ENCODE results near the gene LRRC7.

LRRC7 gene

GRCh38 chr1:69787151-69787550 lies 219.4 kb downstream of the LRRC7 start:
- H3K4me3 ChIP-seq (ENCODE audit: low read length), result no peak overlapping the region
- no peaks in the 10 kb centered on the region for H3K9me3 ChIP-seq (replicated peaks; ENCODE audit: low read length)
- no peaks in the 10 kb centered on the region for H3K27me3 ChIP-seq (ENCODE audit: control insufficient read depth, insufficient read depth, low read length)
- no peak overlapping the region for H3K4me2 ChIP-seq (ENCODE audit: low read length)
- H3K9ac ChIP-seq (ENCODE audit: low read depth, low read length), result no peak overlapping the region
- H3K36me3 ChIP-seq (ENCODE audit: insufficient read depth, low read length), result no peaks in the 10 kb centered on the region
- H3K4me1 ChIP-seq (ENCODE audit: control insufficient read depth, insufficient read depth, low read length), result peaks cover 8% of the 10 kb centered on the region

- Histone ChIP-seq H3K4me2 (ENCODE audit: low read length) (no peak overlapping the region), H3K36me3 (ENCODE audit: insufficient read depth, low read length) (no peaks in the 10 kb centered on the region), H3K4me1 (ENCODE audit: control insufficient read depth, insufficient read depth, low read length) (peaks cover 8% of the 10 kb centered on the region), H3K9ac (ENCODE audit: low read depth, low read length) (no peak overlapping the region), H3K27me3 (ENCODE audit: control insufficient read depth, insufficient read depth, low read length) (no peaks in the 10 kb centered on the region), H3K9me3 (replicated peaks; ENCODE audit: low read length) (no peaks in the 10 kb centered on the region), H3K4me3 (ENCODE audit: low read length) (no peak overlapping the region)
Measured at GRCh38 chr1:69791311-69791710, 223.6 kb downstream of the LRRC7 start.

GRCh38 chr1:69794831-69795230 lies 227.1 kb downstream of the LRRC7 start:
- Histone ChIP-seq H3K9me3 (replicated peaks; ENCODE audit: low read length) (no peaks in the 10 kb centered on the region), H3K27me3 (ENCODE audit: control insufficient read depth, insufficient read depth, low read length) (no peaks in the 10 kb centered on the region), H3K4me2 (ENCODE audit: low read length) (no peak overlapping the region), H3K4me3 (ENCODE audit: low read length) (no peak overlapping the region), H3K4me1 (ENCODE audit: control insufficient read depth, insufficient read depth, low read length) (peaks cover 8% of the 10 kb centered on the region), H3K36me3 (ENCODE audit: insufficient read depth, low read length) (no peaks in the 10 kb centered on the region), H3K9ac (ENCODE audit: low read depth, low read length) (no peak overlapping the region)

GRCh38 chr1:69814926-69815325 lies 247.2 kb downstream of the LRRC7 start:
- H3K4me1 ChIP-seq (ENCODE audit: control insufficient read depth, insufficient read depth, low read length), result no peaks in the 10 kb centered on the region

GRCh38 chr1:69824932-69825331 lies 257.2 kb downstream of the LRRC7 start:
- Histone ChIP-seq H3K9ac (ENCODE audit: low read depth, low read length) (no peak overlapping the region), H3K36me3 (ENCODE audit: insufficient read depth, low read length) (no peaks in the 10 kb centered on the region), H3K4me1 (ENCODE audit: control insufficient read depth, insufficient read depth, low read length) (no peaks in the 10 kb centered on the region), H3K4me2 (ENCODE audit: low read length) (no peak overlapping the region), H3K9me3 (replicated peaks; ENCODE audit: low read length) (no peaks in the 10 kb centered on the region), H3K27me3 (ENCODE audit: control insufficient read depth, insufficient read depth, low read length) (no peaks in the 10 kb centered on the region), H3K4me3 (ENCODE audit: low read length) (no peak overlapping the region)

More at GRCh38 chr1:69814926-69815325, 247.2 kb downstream of the LRRC7 start:
- no peak overlapping the region for H3K4me2 ChIP-seq (ENCODE audit: low read length)
- no peaks in the 10 kb centered on the region for H3K36me3 ChIP-seq (ENCODE audit: insufficient read depth, low read length)
- no peaks in the 10 kb centered on the region for H3K9me3 ChIP-seq (replicated peaks; ENCODE audit: low read length)
- no peak overlapping the region for H3K9ac ChIP-seq (ENCODE audit: low read depth, low read length)
- no peak overlapping the region for H3K4me3 ChIP-seq (ENCODE audit: low read length)
- H3K27me3 ChIP-seq (ENCODE audit: control insufficient read depth, insufficient read depth, low read length), result no peaks in the 10 kb centered on the region

- no peaks in the 10 kb centered on the region for H3K36me3 ChIP-seq (ENCODE audit: insufficient read depth, low read length)
- H3K4me3 ChIP-seq (ENCODE audit: low read length), result no peak overlapping the region
- H3K27me3 ChIP-seq (ENCODE audit: control insufficient read depth, insufficient read depth, low read length), result no peaks in the 10 kb centered on the region
- H3K4me1 ChIP-seq (ENCODE audit: control insufficient read depth, insufficient read depth, low read length), result no peaks in the 10 kb centered on the region
- H3K9ac ChIP-seq (ENCODE audit: low read depth, low read length), result no peak overlapping the region
- H3K9me3 ChIP-seq (replicated peaks; ENCODE audit: low read length), result no peaks in the 10 kb centered on the region
- no peak overlapping the region for H3K4me2 ChIP-seq (ENCODE audit: low read length)
Measured at GRCh38 chr1:69827732-69828131, 260.0 kb downstream of the LRRC7 start.

- Histone ChIP-seq H3K4me1 (ENCODE audit: control insufficient read depth, insufficient read depth, low read length) (no peaks in the 10 kb centered on the region), H3K4me3 (ENCODE audit: low read length) (no peak overlapping the region), H3K4me2 (ENCODE audit: low read length) (no peak overlapping the region), H3K36me3 (ENCODE audit: insufficient read depth, low read length) (no peaks in the 10 kb centered on the region), H3K9me3 (replicated peaks; ENCODE audit: low read length) (no peaks in the 10 kb centered on the region), H3K9ac (ENCODE audit: low read depth, low read length) (no peak overlapping the region), H3K27me3 (ENCODE audit: control insufficient read depth, insufficient read depth, low read length) (no peaks in the 10 kb centered on the region)
Measured at GRCh38 chr1:69833536-69833935, 265.8 kb downstream of the LRRC7 start.

GRCh38 chr1:69834336-69834735 lies 266.6 kb downstream of the LRRC7 start:
- no peak overlapping the region for H3K4me2 ChIP-seq (ENCODE audit: low read length)
- no peak overlapping the region for H3K9ac ChIP-seq (ENCODE audit: low read depth, low read length)
- no peaks in the 10 kb centered on the region for H3K9me3 ChIP-seq (replicated peaks; ENCODE audit: low read length)
- H3K4me3 ChIP-seq (ENCODE audit: low read length), result no peak overlapping the region
- no peaks in the 10 kb centered on the region for H3K27me3 ChIP-seq (ENCODE audit: control insufficient read depth, insufficient read depth, low read length)
- H3K36me3 ChIP-seq (ENCODE audit: insufficient read depth, low read length), result no peaks in the 10 kb centered on the region
- no peaks in the 10 kb centered on the region for H3K4me1 ChIP-seq (ENCODE audit: control insufficient read depth, insufficient read depth, low read length)

- Histone ChIP-seq H3K36me3 (ENCODE audit: insufficient read depth, low read length) (no peaks in the 10 kb centered on the region), H3K4me1 (ENCODE audit: control insufficient read depth, insufficient read depth, low read length) (no peaks in the 10 kb centered on the region), H3K9me3 (replicated peaks; ENCODE audit: low read length) (no peaks in the 10 kb centered on the region), H3K4me2 (ENCODE audit: low read length) (no peak overlapping the region), H3K9ac (ENCODE audit: low read depth, low read length) (no peak overlapping the region), H3K4me3 (ENCODE audit: low read length) (no peak overlapping the region), H3K27me3 (ENCODE audit: control insufficient read depth, insufficient read depth, low read length) (no peaks in the 10 kb centered on the region)
Measured at GRCh38 chr1:69835955-69836354, 268.2 kb downstream of the LRRC7 start.

GRCh38 chr1:69836971-69837636 lies 269.4 kb downstream of the LRRC7 start:
- no peak overlapping the region for H3K4me2 ChIP-seq (ENCODE audit: low read length)
- H3K9ac ChIP-seq (ENCODE audit: low read depth, low read length), result no peak overlapping the region
- H3K36me3 ChIP-seq (ENCODE audit: insufficient read depth, low read length), result no peaks in the 10 kb centered on the region
- H3K4me1 ChIP-seq (ENCODE audit: control insufficient read depth, insufficient read depth, low read length), result no peaks in the 10 kb centered on the region
- no peaks in the 10 kb centered on the region for H3K9me3 ChIP-seq (replicated peaks; ENCODE audit: low read length)
- H3K4me3 ChIP-seq (ENCODE audit: low read length), result no peak overlapping the region
- H3K27me3 ChIP-seq (ENCODE audit: control insufficient read depth, insufficient read depth, low read length), result no peaks in the 10 kb centered on the region

- Histone ChIP-seq H3K4me3 (ENCODE audit: low read length) (no peak overlapping the region), H3K4me2 (ENCODE audit: low read length) (no peak overlapping the region), H3K4me1 (ENCODE audit: control insufficient read depth, insufficient read depth, low read length) (no peaks in the 10 kb centered on the region), H3K36me3 (ENCODE audit: insufficient read depth, low read length) (no peaks in the 10 kb centered on the region), H3K9ac (ENCODE audit: low read depth, low read length) (no peak overlapping the region), H3K9me3 (replicated peaks; ENCODE audit: low read length) (no peaks in the 10 kb centered on the region), H3K27me3 (ENCODE audit: control insufficient read depth, insufficient read depth, low read length) (no peaks in the 10 kb centered on the region)
Measured at GRCh38 chr1:69842326-69842725, 274.6 kb downstream of the LRRC7 start.

- no peaks in the 10 kb centered on the region for H3K27me3 ChIP-seq (ENCODE audit: control insufficient read depth, insufficient read depth, low read length)
- H3K4me2 ChIP-seq (ENCODE audit: low read length), result no peak overlapping the region
- H3K36me3 ChIP-seq (ENCODE audit: insufficient read depth, low read length), result no peaks in the 10 kb centered on the region
- H3K9me3 ChIP-seq (replicated peaks; ENCODE audit: low read length), result no peaks in the 10 kb centered on the region
- no peak overlapping the region for H3K9ac ChIP-seq (ENCODE audit: low read depth, low read length)
- no peak overlapping the region for H3K4me3 ChIP-seq (ENCODE audit: low read length)
- no peaks in the 10 kb centered on the region for H3K4me1 ChIP-seq (ENCODE audit: control insufficient read depth, insufficient read depth, low read length)
Measured at GRCh38 chr1:69845655-69846054, 277.9 kb downstream of the LRRC7 start.
